MCF 10A (cell line): ENCODE results near the gene MRPS2. TPM values are rescaled to one million over a fixed set of nuclear protein-coding genes. Genes with fewer than 3 reads are reported as not detected.

Experiments used
- BruUV-seq: library from RNA; stranded (reverse); fragments of 400-500 nt; replicated peaks from 2 replicates; lab custom pipeline; 2021; lab: Mats Ljungman, UMichigan
- CTCF ChIA-PET: fragments of 300-600 bp; sonication (Branson Sonifier 250); formaldehyde crosslinking; extraction: SDS; loops from one replicate; lab custom pipeline; 2021; ENCODE audit warnings: antibody characterized with exemption, inconsistent platforms; lab: Yijun Ruan, JAX
- POLR2A ChIA-PET: fragments of 300-600, 350-650 bp; sonication (Branson Sonifier 250); formaldehyde crosslinking; extraction: SDS; loops from one replicate; lab custom pipeline; 2020; ENCODE audit warnings: antibody characterized with exemption, inconsistent platforms; lab: Yijun Ruan, JAX
- DNase-seq: peaks from one replicate; pipeline ENCODE4 v3.0.0-alpha.2; 2018; ENCODE audit not compliant: unreplicated experiment
- H3K27ac Mint-ChIP-seq: one replicate; pipeline ENCODE4 v1.8.0; 2022; ENCODE audit warnings: mild to moderate bottlenecking, low read depth, mixed read lengths; ENCODE audit not compliant: unreplicated experiment
- H3K27me3 Mint-ChIP-seq: one replicate; pipeline ENCODE4 v1.8.0; 2022; ENCODE audit warnings: mixed read lengths; ENCODE audit not compliant: insufficient read depth, unreplicated experiment
- H3K36me3 Mint-ChIP-seq: one replicate; pipeline ENCODE4 v1.8.0; 2022; ENCODE audit warnings: mild to moderate bottlenecking, moderate library complexity, mixed read lengths; ENCODE audit not compliant: insufficient read depth, unreplicated experiment
- H3K4me1 Mint-ChIP-seq: one replicate; pipeline ENCODE4 v1.8.0; 2022; ENCODE audit warnings: mixed read lengths; ENCODE audit not compliant: insufficient read depth, unreplicated experiment
- H3K4me3 Mint-ChIP-seq: one replicate; pipeline ENCODE4 v1.8.0; 2022; ENCODE audit warnings: mild to moderate bottlenecking, moderate library complexity, mixed read lengths; ENCODE audit not compliant: unreplicated experiment
- H3K9me3 Mint-ChIP-seq: one replicate; pipeline ENCODE4 v1.8.0; 2022; ENCODE audit warnings: mixed read lengths; ENCODE audit not compliant: unreplicated experiment
- CTCF ChIP-seq: fragments of 200-600 bp; IDR thresholded peaks from one replicate; pipeline ENCODE4 v1.8.0; 2022; ENCODE audit warnings: antibody characterized with exemption, mild to moderate bottlenecking; ENCODE audit not compliant: unreplicated experiment
- intact Hi-C: fragments of 100-400 bp; cut with micrococcal nuclease; formaldehyde crosslinking; loops from 2 replicates; pipeline ENCODE4 v1.14.1; 2022
- total RNA-seq: library from RNA; stranded (reverse); gene quantifications from 2 replicates; pipeline ENCODE4 v1.2.3, GENCODE V29; 2022

The MRPS2 gene
- total RNA-seq, 1 experiment from 2014 or later = 45.8 TPM

- no peak overlapping the region for H3K27ac Mint-ChIP-seq
- peak; percentile 57 for DNase-seq
- BruUV-seq = no TSS peak
- H3K36me3 Mint-ChIP-seq = no peaks in the 10 kb centered on the region
- H3K4me3 Mint-ChIP-seq = no peak overlapping the region
- no peak for TF ChIP-seq CTCF
- H3K27me3 Mint-ChIP-seq = no peaks in the 10 kb centered on the region
- intact Hi-C loops = no loop called here
- CTCF ChIA-PET = interaction anchor here (0.7 to 1.1 kb wide), 2 partner anchors 17 to 50 kb away, joined by 3 read pairs; no protein-coding TSS in a partner anchor
- no peaks in the 10 kb centered on the region for H3K9me3 Mint-ChIP-seq
- peaks cover 8% of the 10 kb centered on the region for H3K4me1 Mint-ChIP-seq
- POLR2A ChIA-PET = interaction anchor here (0.9 to 1.0 kb wide), 2 partner anchors 15 kb away, joined by 6 to 7 read pairs; no protein-coding TSS in a partner anchor
Measured at GRCh38 chr9:135463140-135463539, 37.3 kb upstream of the MRPS2 start.

GRCh38 chr9:135464181-135464580 lies 36.3 kb upstream of the MRPS2 start:
- no peaks in the 10 kb centered on the region for H3K36me3 Mint-ChIP-seq
- H3K27ac Mint-ChIP-seq = no peak overlapping the region
- H3K4me3 Mint-ChIP-seq = no peak overlapping the region
- no peak for TF ChIP-seq CTCF
- no peaks in the 10 kb centered on the region for H3K9me3 Mint-ChIP-seq
- H3K27me3 Mint-ChIP-seq = no peaks in the 10 kb centered on the region
- DNase-seq = no peak
- ChIA-PET POLR2A (no interaction called here), CTCF (interaction anchor here (0.9 kb wide), 1 partner anchor 36 kb away, joined by 3 read pairs; no protein-coding TSS in a partner anchor)
- BruUV-seq = no TSS peak
- peaks cover 14% of the 10 kb centered on the region for H3K4me1 Mint-ChIP-seq
- intact Hi-C loops = no loop called here

- TSS peak; percentile 91 for BruUV-seq
- Mint-ChIP-seq H3K4me1 (peaks cover 6% of the 10 kb centered on the region), H3K9me3 (no peaks in the 10 kb centered on the region), H3K27ac (no peak overlapping the region), H3K4me3 (no peak overlapping the region), H3K36me3 (no peaks in the 10 kb centered on the region), H3K27me3 (no peaks in the 10 kb centered on the region)
- ChIA-PET POLR2A (interaction anchor here (1.2 kb wide), 1 partner anchor 9 kb away, joined by 3 read pairs; no protein-coding TSS in a partner anchor), CTCF (interaction anchor here (0.6 to 1.2 kb wide), 2 partner anchors 98 to 134 kb away, joined by 3 read pairs; no protein-coding TSS in a partner anchor)
- TF ChIP-seq CTCF = no peak
- DNase-seq = no peak
- intact Hi-C loops = no loop called here
Measured at GRCh38 chr9:135468854-135469521, 31.5 kb upstream of the MRPS2 start.

- no peak overlapping the region for H3K27ac Mint-ChIP-seq
- intact Hi-C loops = no loop called here
- ChIA-PET CTCF (no interaction called here), POLR2A (no interaction called here)
- no peak overlapping the region for H3K4me3 Mint-ChIP-seq
- BruUV-seq = no TSS peak
- no peaks in the 10 kb centered on the region for H3K9me3 Mint-ChIP-seq
- TF ChIP-seq CTCF = no peak
- no peak for DNase-seq
- H3K27me3 Mint-ChIP-seq = no peaks in the 10 kb centered on the region
- H3K4me1 Mint-ChIP-seq = peaks cover 6% of the 10 kb centered on the region
- H3K36me3 Mint-ChIP-seq = no peaks in the 10 kb centered on the region
Measured at GRCh38 chr9:135471791-135472640, 28.5 kb upstream of the MRPS2 start.
